Activated naive CD4-positive, alpha-beta T cell treated with anti-CD3 and anti-CD28 coated beads for 36 hours (primary cell): ENCODE data around the gene GSK3B. TPM values are rescaled to one million over a fixed set of nuclear protein-coding genes. Genes with fewer than 3 reads are reported as not detected.
"Not testable (repeated sequence)": the region's sequence is repeated elsewhere in the genome, so short reads cannot be mapped to it uniquely, and the experiment has no call there.

ENCODE experiments used
- CTCF ChIA-PET: fragments of 350-600 bp; sonication (Branson Sonifier 250); formaldehyde crosslinking; loops from one replicate; lab custom pipeline; 2021; ENCODE audit warnings: antibody characterized with exemption; lab: Charles Lee
- DNase-seq: peaks from one replicate; pipeline ENCODE4 v3.0.0-alpha.2; 2020
- H3K27ac Mint-ChIP-seq: one replicate; pipeline ENCODE4 v1.8.0; 2021; ENCODE audit warnings: mild to moderate bottlenecking, mixed read lengths
- H3K27me3 Mint-ChIP-seq: one replicate; pipeline ENCODE4 v1.8.0; 2021; ENCODE audit warnings: low read depth, mixed read lengths
- H3K36me3 Mint-ChIP-seq: one replicate; pipeline ENCODE4 v1.8.0; 2021; ENCODE audit warnings: low read depth, mixed read lengths
- H3K4me1 Mint-ChIP-seq: one replicate; pipeline ENCODE4 v1.8.0; 2021; ENCODE audit warnings: low read depth, mixed read lengths
- H3K4me3 Mint-ChIP-seq: one replicate; pipeline ENCODE4 v1.8.0; 2021; ENCODE audit warnings: mild to moderate bottlenecking, moderate library complexity, mixed read lengths
- H3K9me3 Mint-ChIP-seq: one replicate; pipeline ENCODE4 v1.8.0; 2021; ENCODE audit warnings: mixed read lengths
- intact Hi-C: fragments of 100-400 bp; cut with micrococcal nuclease; formaldehyde crosslinking; loops from one replicate; pipeline ENCODE4 v1.15.1; 2023
- total RNA-seq, 2 experiments: library from RNA; stranded (reverse); gene quantifications; one replicate each; pipeline ENCODE4 v1.2.3, GENCODE V29; 2021

The GSK3B gene
- total RNA-seq, 2 experiments from 2014 or later, result 25.9 to 27.8 TPM

- peaks cover 37% of the 10 kb centered on the region for H3K4me1 Mint-ChIP-seq
- H3K36me3 Mint-ChIP-seq, result peaks cover 25% of the 10 kb centered on the region
- H3K4me3 Mint-ChIP-seq, result no peak overlapping the region
- DNase-seq, result no peak
- intact Hi-C loops, result no loop called here
- H3K9me3 Mint-ChIP-seq, result no peaks in the 10 kb centered on the region
- CTCF ChIA-PET, result no interaction called here
- no peaks in the 10 kb centered on the region for H3K27me3 Mint-ChIP-seq
- H3K27ac Mint-ChIP-seq, result no peak overlapping the region
Observed at GRCh38 chr3:120070263-120070981, 23.8 kb downstream of the GSK3B start.

- Mint-ChIP-seq H3K36me3 (peaks cover 16% of the 10 kb centered on the region), H3K27ac (no peak overlapping the region), H3K4me3 (no peak overlapping the region), H3K27me3 (no peaks in the 10 kb centered on the region), H3K9me3 (no peaks in the 10 kb centered on the region), H3K4me1 (peaks cover 27% of the 10 kb centered on the region)
- CTCF ChIA-PET, result interaction anchor here (0.6 to 1.4 kb wide), 3 partner anchors 14 to 175 kb away, joined by 3 to 4 read pairs (median 4); no protein-coding TSS in a partner anchor
- intact Hi-C loops, result no loop called here
- DNase-seq, result no peak
Observed at GRCh38 chr3:120067083-120067482, 27.2 kb downstream of the GSK3B start.

GRCh38 chr3:120066634-120067033 lies 27.6 kb downstream of the GSK3B start:
- H3K36me3 Mint-ChIP-seq, result peaks cover 16% of the 10 kb centered on the region
- no peak overlapping the region for H3K27ac Mint-ChIP-seq
- peaks cover 27% of the 10 kb centered on the region for H3K4me1 Mint-ChIP-seq
- DNase-seq, result no peak
- H3K27me3 Mint-ChIP-seq, result no peaks in the 10 kb centered on the region
- H3K4me3 Mint-ChIP-seq, result no peak overlapping the region
- CTCF ChIA-PET, result interaction anchor here (0.7 to 1.4 kb wide), 2 partner anchors 14 to 175 kb away, joined by 4 read pairs; no protein-coding TSS in a partner anchor
- H3K9me3 Mint-ChIP-seq, result no peaks in the 10 kb centered on the region
- intact Hi-C loops, result no loop called here

GRCh38 chr3:120064641-120065040 lies 29.6 kb downstream of the GSK3B start:
- intact Hi-C loops, result no loop called here
- no peak overlapping the region for H3K27ac Mint-ChIP-seq
- H3K4me3 Mint-ChIP-seq, result no peak overlapping the region
- no peaks in the 10 kb centered on the region for H3K27me3 Mint-ChIP-seq
- H3K4me1 Mint-ChIP-seq, result peaks cover 33% of the 10 kb centered on the region
- peaks cover 16% of the 10 kb centered on the region for H3K36me3 Mint-ChIP-seq
- DNase-seq, result no peak
- no peaks in the 10 kb centered on the region for H3K9me3 Mint-ChIP-seq
- CTCF ChIA-PET, result no interaction called here

GRCh38 chr3:120062474-120062873 lies 31.8 kb downstream of the GSK3B start:
- Mint-ChIP-seq H3K4me1 (peaks cover 39% of the 10 kb centered on the region), H3K4me3 (no peak overlapping the region), H3K27ac (no peak overlapping the region), H3K9me3 (no peaks in the 10 kb centered on the region), H3K36me3 (peaks cover 11% of the 10 kb centered on the region), H3K27me3 (no peaks in the 10 kb centered on the region)
- DNase-seq, result no peak
- CTCF ChIA-PET, result no interaction called here
- intact Hi-C loops, result no loop called here

- Mint-ChIP-seq H3K36me3 (peaks cover 9% of the 10 kb centered on the region), H3K27me3 (no peaks in the 10 kb centered on the region), H3K9me3 (peaks cover 6% of the 10 kb centered on the region), H3K27ac (no peak overlapping the region), H3K4me1 (peaks cover 36% of the 10 kb centered on the region), H3K4me3 (no peak overlapping the region)
- CTCF ChIA-PET, result no interaction called here
- intact Hi-C loops, result no loop called here
- no peak for DNase-seq
Observed at GRCh38 chr3:120059081-120059864, 35.0 kb downstream of the GSK3B start.

- Mint-ChIP-seq H3K9me3 (peaks cover 11% of the 10 kb centered on the region), H3K27ac (no peak overlapping the region), H3K4me1 (peaks cover 49% of the 10 kb centered on the region), H3K27me3 (no peaks in the 10 kb centered on the region), H3K36me3 (peaks cover 17% of the 10 kb centered on the region), H3K4me3 (no peak overlapping the region)
- intact Hi-C loops, result no loop called here
- CTCF ChIA-PET, result interaction anchor here (0.6 to 0.8 kb wide), 2 partner anchors 165 to 231 kb away, joined by 3 read pairs; no protein-coding TSS in a partner anchor
- DNase-seq, result no peak
Observed at GRCh38 chr3:120057626-120058025, 36.6 kb downstream of the GSK3B start.

- CTCF ChIA-PET, result interaction anchor here (0.7 kb wide), 1 partner anchor 145 kb away, joined by 5 read pairs; no protein-coding TSS in a partner anchor
- Mint-ChIP-seq H3K36me3 (peaks cover 20% of the 10 kb centered on the region), H3K9me3 (peaks cover 11% of the 10 kb centered on the region), H3K27me3 (no peaks in the 10 kb centered on the region), H3K4me3 (no peak overlapping the region), H3K4me1 (peaks cover 51% of the 10 kb centered on the region), H3K27ac (no peak overlapping the region)
- DNase-seq, result no peak
- intact Hi-C loops, result no loop called here
Observed at GRCh38 chr3:120057029-120057428, 37.2 kb downstream of the GSK3B start.

- DNase-seq, H3K27me3 Mint-ChIP-seq, H3K27ac Mint-ChIP-seq, intact Hi-C loops, CTCF ChIA-PET, H3K4me3 Mint-ChIP-seq: not testable (repeated sequence)
- H3K9me3 Mint-ChIP-seq, result peaks cover 11% of the 10 kb centered on the region
- peaks cover 20% of the 10 kb centered on the region for H3K36me3 Mint-ChIP-seq
- H3K4me1 Mint-ChIP-seq, result peaks cover 58% of the 10 kb centered on the region
Observed at GRCh38 chr3:120053647-120054046, 40.6 kb downstream of the GSK3B start.

- CTCF ChIA-PET, result interaction anchor here (0.6 to 1.2 kb wide), 4 partner anchors 14 to 236 kb away, joined by 4 to 5 read pairs (median 4); no protein-coding TSS in a partner anchor
- no peak overlapping the region for H3K4me3 Mint-ChIP-seq
- no peak for DNase-seq
- H3K4me1 Mint-ChIP-seq, result peaks cover 63% of the 10 kb centered on the region
- H3K27me3 Mint-ChIP-seq, result no peaks in the 10 kb centered on the region
- peaks cover 23% of the 10 kb centered on the region for H3K36me3 Mint-ChIP-seq
- no peak overlapping the region for H3K27ac Mint-ChIP-seq
- intact Hi-C loops, result loop anchor here (1.0 kb wide), 1 partner anchor 37 kb away; no protein-coding TSS in a partner anchor
- H3K9me3 Mint-ChIP-seq, result peaks cover 11% of the 10 kb centered on the region
Observed at GRCh38 chr3:120052677-120053076, 41.6 kb downstream of the GSK3B start.

- no peak overlapping the region for H3K4me3 Mint-ChIP-seq
- intact Hi-C loops, result loop anchor here (1.0 kb wide), 1 partner anchor 37 kb away; no protein-coding TSS in a partner anchor
- H3K4me1 Mint-ChIP-seq, result peaks cover 61% of the 10 kb centered on the region
- H3K9me3 Mint-ChIP-seq, result peaks cover 14% of the 10 kb centered on the region
- CTCF ChIA-PET, result interaction anchor here (0.6 to 1.2 kb wide), 5 partner anchors 15 to 235 kb away, joined by 4 to 7 read pairs (median 4); no protein-coding TSS in a partner anchor
- H3K27me3 Mint-ChIP-seq, result no peaks in the 10 kb centered on the region
- H3K36me3 Mint-ChIP-seq, result peaks cover 28% of the 10 kb centered on the region
- H3K27ac Mint-ChIP-seq, result no peak overlapping the region
- no peak for DNase-seq
Observed at GRCh38 chr3:120052225-120052624, 42.0 kb downstream of the GSK3B start.

- intact Hi-C loops, H3K4me3 Mint-ChIP-seq, H3K27me3 Mint-ChIP-seq, H3K27ac Mint-ChIP-seq, DNase-seq: not testable (repeated sequence)
- peaks cover 31% of the 10 kb centered on the region for H3K36me3 Mint-ChIP-seq
- CTCF ChIA-PET, result interaction anchor here (0.7 to 1.1 kb wide), 2 partner anchors 21 to 131 kb away, joined by 4 to 7 read pairs; no protein-coding TSS in a partner anchor
- H3K4me1 Mint-ChIP-seq, result peaks cover 60% of the 10 kb centered on the region
- H3K9me3 Mint-ChIP-seq, result peaks cover 15% of the 10 kb centered on the region
Observed at GRCh38 chr3:120051570-120051969, 42.7 kb downstream of the GSK3B start.
